Measurements from ENCODE around the gene SCN4A.
"Not testable (repeated sequence)": the region's sequence is repeated elsewhere in the genome, so short reads cannot be mapped to it uniquely, and the experiment has no call there.

Gene SCN4A

GRCh38 chr17:63910096-63910495, 62.6 kb downstream of the SCN4A start:
- Histone ChIP-seq H3K79me2 (ENCODE audit: insufficient read depth, low read length) (no peaks in the 10 kb centered on the region), H3K4me2 (ENCODE audit: insufficient read depth, low read length) (no peak overlapping the region), H3K9ac (ENCODE audit: low read depth, low read length) (no peak overlapping the region), H2AFZ (ENCODE audit: low read depth, low read length) (no peak overlapping the region), H3K4me3 (ENCODE audit: low read depth in 1 of 2, low read length in 2 of 2) (no peak overlapping the region), H3K4me1 (ENCODE audit: insufficient read depth, low read length) (no peaks in the 10 kb centered on the region), H3K27me3 (ENCODE audit: insufficient read depth, low read length, poor library complexity) (no peaks in the 10 kb centered on the region), H4K20me1 (ENCODE audit: insufficient read depth, low read length) (no peaks in the 10 kb centered on the region), H3K9me3 (ENCODE audit: insufficient read depth, low read length, severe bottlenecking) (no peaks in the 10 kb centered on the region), H3K36me3 (ENCODE audit: insufficient read depth, low read length) (no peaks in the 10 kb centered on the region), H3K27ac (ENCODE audit: low read length) (no peak overlapping the region)
- DNase-seq (no peak), ATAC-seq (ENCODE audit: insufficient read depth, low read depth) (no peak)
- TF ChIP-seq EZH2 (IDR thresholded peaks at IDR 0.05; ENCODE audit: borderline replicate concordance, low read depth, low read length, severe bottlenecking) (no peak), CTCF (IDR thresholded peaks at IDR 0.05; ENCODE audit: borderline replicate concordance, extremely low read depth, low read length, poor library complexity, severe bottlenecking) (no peak)

GRCh38 chr17:63909586-63909985, 63.1 kb downstream of the SCN4A start:
- not testable (repeated sequence) for H3K4me2 ChIP-seq (ENCODE audit: insufficient read depth, low read length)

GRCh38 chr17:63907161-63907778, 65.4 kb downstream of the SCN4A start:
- not testable (repeated sequence) for H3K36me3 ChIP-seq (ENCODE audit: insufficient read depth, low read length); H3K9ac ChIP-seq (ENCODE audit: low read depth, low read length); H3K27ac ChIP-seq (ENCODE audit: low read length); H3K9me3 ChIP-seq (ENCODE audit: insufficient read depth, low read length, severe bottlenecking); H3K79me2 ChIP-seq (ENCODE audit: insufficient read depth, low read length); DNase-seq; H3K4me2 ChIP-seq (ENCODE audit: insufficient read depth, low read length); H4K20me1 ChIP-seq (ENCODE audit: insufficient read depth, low read length); H3K4me1 ChIP-seq (ENCODE audit: insufficient read depth, low read length); H3K4me3 ChIP-seq (ENCODE audit: low read depth in 1 of 2, low read length in 2 of 2); H3K27me3 ChIP-seq (ENCODE audit: insufficient read depth, low read length, poor library complexity); H2AFZ ChIP-seq (ENCODE audit: low read depth, low read length)
- 0 out of 3 replicates have a peak, but pooled peaks have one; percentile 46 for ATAC-seq (ENCODE audit: insufficient read depth, low read depth)
- peak; percentile 23 for TF ChIP-seq CTCF (IDR thresholded peaks at IDR 0.05; ENCODE audit: borderline replicate concordance, extremely low read depth, low read length, poor library complexity, severe bottlenecking)

More at GRCh38 chr17:63909586-63909985, 63.1 kb downstream of the SCN4A start:
- H3K36me3 ChIP-seq (ENCODE audit: insufficient read depth, low read length); H3K9ac ChIP-seq (ENCODE audit: low read depth, low read length); H3K27ac ChIP-seq (ENCODE audit: low read length); H3K9me3 ChIP-seq (ENCODE audit: insufficient read depth, low read length, severe bottlenecking); H3K4me3 ChIP-seq (ENCODE audit: low read depth in 1 of 2, low read length in 2 of 2); H3K27me3 ChIP-seq (ENCODE audit: insufficient read depth, low read length, poor library complexity); DNase-seq; H2AFZ ChIP-seq (ENCODE audit: low read depth, low read length); H4K20me1 ChIP-seq (ENCODE audit: insufficient read depth, low read length); ATAC-seq (ENCODE audit: insufficient read depth, low read depth); H3K4me1 ChIP-seq (ENCODE audit: insufficient read depth, low read length); H3K79me2 ChIP-seq (ENCODE audit: insufficient read depth, low read length): not testable (repeated sequence)

GRCh38 chr17:63904796-63905195, 67.9 kb downstream of the SCN4A start:
- H4K20me1 ChIP-seq (ENCODE audit: insufficient read depth, low read length); DNase-seq; H3K4me2 ChIP-seq (ENCODE audit: insufficient read depth, low read length); H3K27me3 ChIP-seq (ENCODE audit: insufficient read depth, low read length, poor library complexity); H3K4me1 ChIP-seq (ENCODE audit: insufficient read depth, low read length); H3K27ac ChIP-seq (ENCODE audit: low read length); H3K36me3 ChIP-seq (ENCODE audit: insufficient read depth, low read length); H2AFZ ChIP-seq (ENCODE audit: low read depth, low read length); H3K9ac ChIP-seq (ENCODE audit: low read depth, low read length); H3K9me3 ChIP-seq (ENCODE audit: insufficient read depth, low read length, severe bottlenecking); ATAC-seq (ENCODE audit: insufficient read depth, low read depth); H3K4me3 ChIP-seq (ENCODE audit: low read depth in 1 of 2, low read length in 2 of 2); H3K79me2 ChIP-seq (ENCODE audit: insufficient read depth, low read length): not testable (repeated sequence)

Measured in DND-41 (cell line).